HUES48 (cell line): Measurements from ENCODE around the gene CCNK.

Experiments used
- H3K27ac ChIP-seq: one replicate; pipeline ENCODE4 v1.7.0; 2013; ENCODE audit warnings: low read depth, low read length, inconsistent platforms
- H3K27me3 ChIP-seq: 2 replicates; pipeline ENCODE4 v1.6.1; 2013; ENCODE audit warnings: mild to moderate bottlenecking, low read length; ENCODE audit not compliant: control insufficient read depth, insufficient read depth
- H3K36me3 ChIP-seq: 2 replicates; pipeline ENCODE4 v1.6.1; 2013; ENCODE audit warnings: low read length; ENCODE audit not compliant: control insufficient read depth, insufficient read depth
- H3K4me1 ChIP-seq: 2 replicates; pipeline ENCODE4 v1.6.1; 2013; ENCODE audit warnings: mild to moderate bottlenecking, low read length; ENCODE audit not compliant: control insufficient read depth, insufficient read depth
- H3K4me3 ChIP-seq: 2 replicates; pipeline ENCODE4 v1.5.1; 2013; ENCODE audit warnings: mild to moderate bottlenecking, low read depth, low read length
- H3K9ac ChIP-seq: 2 replicates; pipeline ENCODE4 v1.6.1; 2013; ENCODE audit warnings: mild to moderate bottlenecking, low read depth, low read length, moderate library complexity
- H3K9me3 ChIP-seq: 2 replicates; pipeline ENCODE4 v1.6.1; 2013; ENCODE audit warnings: low read length; ENCODE audit not compliant: control insufficient read depth, insufficient read depth

The CCNK gene

GRCh38 chr14:99479160-99479905, 1.9 kb upstream of the CCNK start:
- Histone ChIP-seq H3K4me1 (peaks cover 25% of the 10 kb centered on the region; the same call in 1 of the 2 replicates), H3K4me3 (peak overlapping the region; percentile 78), H3K9me3 (no peaks in the 10 kb centered on the region), H3K27ac (peak overlapping the region; percentile 87), H3K36me3 (no peaks in the 10 kb centered on the region), H3K9ac (no peak overlapping the region; the same call in 1 of the 2 replicates), H3K27me3 (no peaks in the 10 kb centered on the region)

GRCh38 chr14:99479906-99480869, 1.0 kb upstream of the CCNK start, which contains the start of gene SETD3:
TSS of gene SETD3 (minus strand) at chr14:99480859. CDS start at chr14:99465805, 15,054 bp downstream.
- H3K4me1 ChIP-seq = peaks cover 23% of the 10 kb centered on the region; the same call in 1 of the 2 replicates
- H3K36me3 ChIP-seq = no peaks in the 10 kb centered on the region
- peak within 1 kb of the TSS; percentile 91 for H3K9ac ChIP-seq
- peak within 1 kb of the TSS; percentile 95 for H3K27ac ChIP-seq
- H3K4me3 ChIP-seq = peak within 1 kb of the TSS; percentile 78
- H3K9me3 ChIP-seq = no peaks in the 10 kb centered on the region
- no peaks in the 10 kb centered on the region for H3K27me3 ChIP-seq

GRCh38 chr14:99481745-99482099, 513 bp downstream of the CCNK start:
- Histone ChIP-seq H3K27ac (peak overlapping the region; percentile 95), H3K4me3 (peak overlapping the region; percentile 78)

GRCh38 chr14:99484106-99484505, 2.9 kb downstream of the CCNK start:
- H3K9ac ChIP-seq = no peak overlapping the region
- H3K4me1 ChIP-seq = peaks cover 12% of the 10 kb centered on the region; the same call in 1 of the 2 replicates
- H3K4me3 ChIP-seq = no peak overlapping the region

More at GRCh38 chr14:99481745-99482099, 513 bp downstream of the CCNK start:
- H3K9ac ChIP-seq = peak overlapping the region; percentile 91
- H3K36me3 ChIP-seq = no peaks in the 10 kb centered on the region
- peaks cover 16% of the 10 kb centered on the region; the same call in 1 of the 2 replicates for H3K4me1 ChIP-seq
- H3K27me3 ChIP-seq = no peaks in the 10 kb centered on the region
- no peaks in the 10 kb centered on the region for H3K9me3 ChIP-seq

GRCh38 chr14:99497341-99497740, 16.1 kb downstream of the CCNK start:
- Histone ChIP-seq H3K4me1 (peaks cover 7% of the 10 kb centered on the region), H3K27ac (no peak overlapping the region), H3K4me3 (no peak overlapping the region), H3K36me3 (peaks cover 90% of the 10 kb centered on the region), H3K9me3 (no peaks in the 10 kb centered on the region), H3K27me3 (no peaks in the 10 kb centered on the region), H3K9ac (no peak overlapping the region)

More at GRCh38 chr14:99484106-99484505, 2.9 kb downstream of the CCNK start:
- Histone ChIP-seq H3K9me3 (no peaks in the 10 kb centered on the region), H3K27ac (no peak overlapping the region), H3K36me3 (no peaks in the 10 kb centered on the region), H3K27me3 (no peaks in the 10 kb centered on the region)

GRCh38 chr14:99497894-99498293, 16.7 kb downstream of the CCNK start:
- H3K4me1 ChIP-seq = peaks cover 12% of the 10 kb centered on the region
- H3K27me3 ChIP-seq = no peaks in the 10 kb centered on the region
- H3K36me3 ChIP-seq = peaks cover 90% of the 10 kb centered on the region
- no peak overlapping the region for H3K9ac ChIP-seq
- H3K27ac ChIP-seq = no peak overlapping the region
- no peaks in the 10 kb centered on the region for H3K9me3 ChIP-seq
- no peak overlapping the region for H3K4me3 ChIP-seq

- H3K4me1 ChIP-seq = peaks cover 23% of the 10 kb centered on the region
- peaks cover 92% of the 10 kb centered on the region for H3K36me3 ChIP-seq
- H3K27ac ChIP-seq = peak overlapping the region; percentile 65
- no peaks in the 10 kb centered on the region for H3K27me3 ChIP-seq
- H3K4me3 ChIP-seq = peak overlapping the region; percentile 9; the same call in 1 of the 2 replicates
- no peaks in the 10 kb centered on the region for H3K9me3 ChIP-seq
- peak overlapping the region; percentile 57; the same call in 1 of the 2 replicates for H3K9ac ChIP-seq
Observed at GRCh38 chr14:99502989-99503421, 21.8 kb downstream of the CCNK start.

- Histone ChIP-seq H3K27ac (no peak overlapping the region), H3K4me3 (no peak overlapping the region), H3K9ac (no peak overlapping the region), H3K27me3 (no peaks in the 10 kb centered on the region), H3K36me3 (peaks cover 93% of the 10 kb centered on the region), H3K9me3 (no peaks in the 10 kb centered on the region), H3K4me1 (peaks cover 25% of the 10 kb centered on the region)
Observed at GRCh38 chr14:99503848-99504453, 22.7 kb downstream of the CCNK start.

- peaks cover 31% of the 10 kb centered on the region for H3K4me1 ChIP-seq
- no peak overlapping the region for H3K4me3 ChIP-seq
- no peaks in the 10 kb centered on the region for H3K9me3 ChIP-seq
Observed at GRCh38 chr14:99505089-99505488, 23.9 kb downstream of the CCNK start.

GRCh38 chr14:99506276-99506675, 25.1 kb downstream of the CCNK start:
- Histone ChIP-seq H3K9ac (no peak overlapping the region), H3K4me1 (peaks cover 37% of the 10 kb centered on the region), H3K27ac (no peak overlapping the region), H3K9me3 (no peaks in the 10 kb centered on the region), H3K4me3 (no peak overlapping the region), H3K27me3 (no peaks in the 10 kb centered on the region), H3K36me3 (peaks cover 86% of the 10 kb centered on the region)

More at GRCh38 chr14:99505089-99505488, 23.9 kb downstream of the CCNK start:
- Histone ChIP-seq H3K9ac (no peak overlapping the region), H3K27ac (no peak overlapping the region), H3K27me3 (no peaks in the 10 kb centered on the region), H3K36me3 (peaks cover 95% of the 10 kb centered on the region)
